K562 (cell line): Measurements from ENCODE around the gene CDCA7. TPM values are rescaled to one million over a fixed set of nuclear protein-coding genes. Genes with fewer than 3 reads are reported as not detected.

Experiments used
- CHD1 ChIP-seq: fragments of 200-600 bp; sonication (generic); IDR thresholded peaks from one replicate; pipeline ENCODE4 v1.6.1; 2012; ENCODE audit warnings: mild to moderate bottlenecking, moderate library complexity, low read length, inconsistent platforms
- DPF2 ChIP-seq: fragments of 450-650 bp; IDR thresholded peaks from 2 replicates; pipeline ENCODE4 v1.6.1; 2016
- ELF1 ChIP-seq: fragments of 200-800 bp; sonication (Bioruptor generic); IDR thresholded peaks from 2 replicates; pipeline ENCODE4 v1.6.1; 2016; ENCODE audit warnings: missing genetic modification characterization, missing compliant biosample characterization
- HDAC2 ChIP-seq: fragments of 450-650 bp; IDR thresholded peaks from 2 replicates; pipeline ENCODE4 v1.6.1; 2016; ENCODE audit warnings: mild to moderate bottlenecking
- HOXB6 ChIP-seq: fragments of 250-450 bp; sonication (Bioruptor Pico); IDR thresholded peaks from 2 replicates; pipeline ENCODE4 v1.5.1; 2022; ENCODE audit warnings: mild to moderate bottlenecking, borderline replicate concordance
- OTX1 ChIP-seq: fragments of 450-650 bp; formaldehyde crosslinking; IDR thresholded peaks from 2 replicates; pipeline ENCODE4 v1.4.0; 2022; ENCODE audit warnings: mild to moderate bottlenecking
- SMARCB1 ChIP-seq: IDR thresholded peaks from 2 replicates; pipeline ENCODE4 v1.6.1; 2011; ENCODE audit warnings: improper control_type of control experiment, low read depth; ENCODE audit not compliant: insufficient read length
- TEAD4 ChIP-seq, 2 experiments: sonication (generic) in 1 of 2; formaldehyde crosslinking in 1 of 2; IDR thresholded peaks; 2 replicates each; pipeline versions ENCODE4 v1.6.1 to v1.8.0; 2012 to 2022; ENCODE audit warnings: borderline replicate concordance in 1 of 2, inconsistent platforms in 1 of 2, low read length in 1 of 2, mild to moderate bottlenecking in 1 of 2, missing genetic modification reagents in 1 of 2
- TOE1 ChIP-seq, 2 experiments: fragments of 450-650 bp in 1 of 2; sonication (generic) in 1 of 2; formaldehyde crosslinking in 1 of 2; IDR thresholded peaks; 2 replicates each; pipeline versions ENCODE4 v1.7.1 to v1.8.0; 2016 to 2022; ENCODE audit warnings: borderline replicate concordance in 2 of 2, mild to moderate bottlenecking in 2 of 2, antibody characterized with exemption in 1 of 2, inconsistent platforms in 1 of 2, low read depth in 1 of 2, missing genetic modification reagents in 1 of 2, moderate library complexity in 1 of 2
- TRIM28 ChIP-seq: fragments of 450-650 bp; IDR thresholded peaks from 2 replicates; pipeline ENCODE4 v1.6.1; 2017
- ZFP36 ChIP-seq: fragments of 150-350 bp; IDR thresholded peaks from 2 replicates; pipeline ENCODE4 v1.6.1; 2018; ENCODE audit warnings: low read length, low read depth; ENCODE audit not compliant: partially characterized antibody
- polyA plus RNA-seq, 8 experiments: library from polyadenylated mRNA; depleted of rRNA in 4 of 8; stranded (reverse) in 5 of 8; unstranded in 3 of 8; fragments of >200 nt; fragmentation: Nextera tagmentation in 2 of 8; fragmentation: Illumina TruSeq in 1 of 8; extraction: Ambion mirVana in 2 of 8; extraction: Trizol in 1 of 8; gene quantifications; 2 replicates each; pipeline versions ENCODE4 v1.2.1 to v1.2.3, GENCODE V29; 2011 to 2014; ENCODE audit warnings: inconsistent platforms in 1 of 8, missing spikeins in 1 of 8
- total RNA-seq, 7 experiments: library from RNA; depleted of rRNA in 6 of 7; stranded (reverse); fragments of >200 nt in 6 of 7; fragmentation: Illumina TruSeq in 2 of 7; extraction: Trizol in 2 of 7; gene quantifications; 2 replicates each; pipeline versions ENCODE4 v1.2.1 to v1.2.3, GENCODE V29; 2011 to 2021; ENCODE audit warnings: low replicate concordance in 1 of 7
- TF ChIP-seq, protein P1 (sequence below): fragments of 250-450 bp; sonication (Bioruptor Pico); IDR thresholded peaks from 2 replicates; pipeline ENCODE4 v1.5.1; 2021; ENCODE audit warnings: mild to moderate bottlenecking
- TF ChIP-seq, protein P2 (sequence below), 2 experiments: fragments of 450-650 bp; formaldehyde crosslinking in 1 of 2; IDR thresholded peaks; 2 replicates each; pipeline versions ENCODE4 v1.4.0 to v1.6.1; 2014 to 2020; ENCODE audit warnings: mild to moderate bottlenecking in 2 of 2, borderline replicate concordance in 1 of 2, low read depth in 1 of 2
- TF ChIP-seq, protein P3 (sequence below): fragments of 250-450 bp; sonication (Bioruptor Pico); IDR thresholded peaks from 2 replicates; pipeline ENCODE4 v1.9.0; 2021; ENCODE audit warnings: mild to moderate bottlenecking
- TF ChIP-seq, protein P4 (sequence below): fragments of 250-450 bp; sonication (Bioruptor Pico); IDR thresholded peaks from 2 replicates; pipeline ENCODE4 v1.5.0; 2021; ENCODE audit warnings: mild to moderate bottlenecking, borderline replicate concordance

Gene CDCA7
- total and polyA plus RNA-seq, 9 of the 15 experiments (the other 6 are each of a cell fraction or from before 2014, with no cell fraction given): 28.5 to 122 (median 51.0) TPM

DNA sequence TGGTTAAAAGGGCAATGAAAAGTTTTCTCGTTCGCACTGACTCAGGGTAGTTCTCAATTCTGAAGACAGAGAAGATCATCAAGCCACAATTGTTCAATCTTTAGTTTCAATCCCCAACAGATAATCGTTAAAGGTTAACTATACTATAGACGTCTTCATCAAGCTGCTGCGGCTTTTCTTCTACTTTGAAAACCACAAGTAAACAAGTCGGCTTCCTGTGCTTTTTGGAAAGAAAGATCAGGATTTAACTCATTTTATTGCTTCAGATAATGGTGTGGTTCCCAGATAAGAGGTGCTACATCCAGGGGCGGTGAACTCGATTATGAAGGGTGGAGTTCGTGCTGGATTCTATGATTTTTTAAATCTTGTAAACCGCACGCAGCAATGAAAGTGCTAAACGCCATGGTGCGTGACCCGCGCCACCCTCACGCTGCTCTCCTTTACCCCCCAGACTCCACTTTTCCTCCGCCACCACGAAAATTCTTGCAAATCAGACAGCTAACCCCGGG is 545 bp upstream of the CDCA7 start (continued):
- TF ChIP-seq, protein P1, sequence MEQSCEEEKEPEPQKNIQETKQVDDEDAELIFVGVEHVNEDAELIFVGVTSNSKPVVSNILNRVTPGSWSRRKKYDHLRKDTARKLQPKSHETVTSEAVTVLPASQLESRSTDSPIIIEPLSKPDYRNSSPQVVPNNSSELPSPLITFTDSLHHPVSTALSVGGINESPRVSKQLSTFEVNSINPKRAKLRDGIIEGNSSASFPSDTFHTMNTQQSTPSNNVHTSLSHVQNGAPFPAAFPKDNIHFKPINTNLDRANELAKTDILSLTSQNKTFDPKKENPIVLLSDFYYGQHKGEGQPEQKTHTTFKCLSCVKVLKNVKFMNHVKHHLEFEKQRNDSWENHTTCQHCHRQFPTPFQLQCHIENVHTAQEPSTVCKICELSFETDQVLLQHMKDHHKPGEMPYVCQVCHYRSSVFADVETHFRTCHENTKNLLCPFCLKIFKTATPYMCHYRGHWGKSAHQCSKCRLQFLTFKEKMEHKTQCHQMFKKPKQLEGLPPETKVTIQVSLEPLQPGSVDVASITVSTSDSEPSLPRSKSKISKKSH (CRISPR knock-in tag): no peak
- TF ChIP-seq, protein P2, sequence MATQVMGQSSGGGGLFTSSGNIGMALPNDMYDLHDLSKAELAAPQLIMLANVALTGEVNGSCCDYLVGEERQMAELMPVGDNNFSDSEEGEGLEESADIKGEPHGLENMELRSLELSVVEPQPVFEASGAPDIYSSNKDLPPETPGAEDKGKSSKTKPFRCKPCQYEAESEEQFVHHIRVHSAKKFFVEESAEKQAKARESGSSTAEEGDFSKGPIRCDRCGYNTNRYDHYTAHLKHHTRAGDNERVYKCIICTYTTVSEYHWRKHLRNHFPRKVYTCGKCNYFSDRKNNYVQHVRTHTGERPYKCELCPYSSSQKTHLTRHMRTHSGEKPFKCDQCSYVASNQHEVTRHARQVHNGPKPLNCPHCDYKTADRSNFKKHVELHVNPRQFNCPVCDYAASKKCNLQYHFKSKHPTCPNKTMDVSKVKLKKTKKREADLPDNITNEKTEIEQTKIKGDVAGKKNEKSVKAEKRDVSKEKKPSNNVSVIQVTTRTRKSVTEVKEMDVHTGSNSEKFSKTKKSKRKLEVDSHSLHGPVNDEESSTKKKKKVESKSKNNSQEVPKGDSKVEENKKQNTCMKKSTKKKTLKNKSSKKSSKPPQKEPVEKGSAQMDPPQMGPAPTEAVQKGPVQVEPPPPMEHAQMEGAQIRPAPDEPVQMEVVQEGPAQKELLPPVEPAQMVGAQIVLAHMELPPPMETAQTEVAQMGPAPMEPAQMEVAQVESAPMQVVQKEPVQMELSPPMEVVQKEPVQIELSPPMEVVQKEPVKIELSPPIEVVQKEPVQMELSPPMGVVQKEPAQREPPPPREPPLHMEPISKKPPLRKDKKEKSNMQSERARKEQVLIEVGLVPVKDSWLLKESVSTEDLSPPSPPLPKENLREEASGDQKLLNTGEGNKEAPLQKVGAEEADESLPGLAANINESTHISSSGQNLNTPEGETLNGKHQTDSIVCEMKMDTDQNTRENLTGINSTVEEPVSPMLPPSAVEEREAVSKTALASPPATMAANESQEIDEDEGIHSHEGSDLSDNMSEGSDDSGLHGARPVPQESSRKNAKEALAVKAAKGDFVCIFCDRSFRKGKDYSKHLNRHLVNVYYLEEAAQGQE (IDR thresholded peaks at IDR 0.05; ENCODE audit: borderline replicate concordance): no peak
- TF ChIP-seq, protein P2 (CRISPR knock-in tag; IDR thresholded peaks at IDR 0.05; ENCODE audit: low read depth): no peak
- TF ChIP-seq HDAC2 (peak; percentile 86), TEAD4 (IDR thresholded peaks at IDR 0.05; ENCODE audit: low read length) (peak; percentile 58; the same call in 1 of the 2 replicates), TEAD4 (CRISPR knock-in tag; IDR thresholded peaks at IDR 0.05; ENCODE audit: borderline replicate concordance) (no peak), SMARCB1 (no peak), HOXB6 (CRISPR knock-in tag) (no peak), ZFP36 (no peak), TRIM28 (no peak), ELF1 (tag) (no peak), TOE1 (IDR thresholded peaks at IDR 0.05; ENCODE audit: borderline replicate concordance) (no peak), TOE1 (CRISPR knock-in tag; IDR thresholded peaks at IDR 0.05; ENCODE audit: borderline replicate concordance, low read depth) (no peak), OTX1 (no peak), CHD1 (no peak), DPF2 (peak; percentile 78)
- TF ChIP-seq, protein P3, sequence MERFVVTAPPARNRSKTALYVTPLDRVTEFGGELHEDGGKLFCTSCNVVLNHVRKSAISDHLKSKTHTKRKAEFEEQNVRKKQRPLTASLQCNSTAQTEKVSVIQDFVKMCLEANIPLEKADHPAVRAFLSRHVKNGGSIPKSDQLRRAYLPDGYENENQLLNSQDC (CRISPR knock-in tag): no peak
- TF ChIP-seq, protein P4, sequence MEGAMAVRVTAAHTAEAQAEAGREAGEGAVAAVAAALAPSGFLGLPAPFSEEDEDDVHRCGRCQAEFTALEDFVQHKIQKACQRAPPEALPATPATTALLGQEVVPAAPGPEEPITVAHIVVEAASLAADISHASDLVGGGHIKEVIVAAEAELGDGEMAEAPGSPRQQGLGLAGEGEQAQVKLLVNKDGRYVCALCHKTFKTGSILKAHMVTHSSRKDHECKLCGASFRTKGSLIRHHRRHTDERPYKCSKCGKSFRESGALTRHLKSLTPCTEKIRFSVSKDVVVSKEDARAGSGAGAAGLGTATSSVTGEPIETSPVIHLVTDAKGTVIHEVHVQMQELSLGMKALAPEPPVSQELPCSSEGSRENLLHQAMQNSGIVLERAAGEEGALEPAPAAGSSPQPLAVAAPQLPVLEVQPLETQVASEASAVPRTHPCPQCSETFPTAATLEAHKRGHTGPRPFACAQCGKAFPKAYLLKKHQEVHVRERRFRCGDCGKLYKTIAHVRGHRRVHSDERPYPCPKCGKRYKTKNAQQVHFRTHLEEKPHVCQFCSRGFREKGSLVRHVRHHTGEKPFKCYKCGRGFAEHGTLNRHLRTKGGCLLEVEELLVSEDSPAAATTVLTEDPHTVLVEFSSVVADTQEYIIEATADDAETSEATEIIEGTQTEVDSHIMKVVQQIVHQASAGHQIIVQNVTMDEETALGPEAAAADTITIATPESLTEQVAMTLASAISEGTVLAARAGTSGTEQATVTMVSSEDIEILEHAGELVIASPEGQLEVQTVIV (CRISPR knock-in tag): no peak
